ENCODE data around the gene SLC38A3. TPM values are rescaled to one million over a fixed set of nuclear protein-coding genes. Genes with fewer than 3 reads are reported as not detected.
"Not testable (repeated sequence)": the region's sequence is repeated elsewhere in the genome, so short reads cannot be mapped to it uniquely, and the experiment has no call there.

SLC38A3 gene
- total RNA-seq, 4 donors from 2014 or later = 1.9 to 8.9 (median 5.0) TPM

DNA sequence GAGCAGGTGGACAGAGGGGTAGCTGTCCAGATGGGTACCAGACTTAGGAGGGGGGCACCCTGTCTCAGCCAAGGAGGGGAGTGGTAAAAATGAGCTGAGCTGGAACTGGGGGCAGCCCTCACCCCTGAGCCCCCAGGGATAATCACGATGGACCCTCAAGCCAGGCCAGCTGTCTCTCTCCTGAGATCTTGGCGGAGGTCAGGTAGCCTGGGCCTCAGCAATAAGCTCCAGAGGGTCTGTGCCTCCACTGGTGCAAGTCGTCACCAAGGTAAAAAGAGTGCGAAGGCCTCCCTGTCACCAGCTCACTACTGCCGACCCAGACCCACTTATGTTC lies 5.1 kb downstream of the SLC38A3 start:
- H3K36me3 ChIP-seq = no peaks in the 10 kb centered on the region
- DNase-seq (no peak), ATAC-seq (no peak)
- H3K4me1 ChIP-seq = peaks cover 51 to 74% of the 10 kb centered on the region in 2 donors
- TF ChIP-seq, protein P1, sequence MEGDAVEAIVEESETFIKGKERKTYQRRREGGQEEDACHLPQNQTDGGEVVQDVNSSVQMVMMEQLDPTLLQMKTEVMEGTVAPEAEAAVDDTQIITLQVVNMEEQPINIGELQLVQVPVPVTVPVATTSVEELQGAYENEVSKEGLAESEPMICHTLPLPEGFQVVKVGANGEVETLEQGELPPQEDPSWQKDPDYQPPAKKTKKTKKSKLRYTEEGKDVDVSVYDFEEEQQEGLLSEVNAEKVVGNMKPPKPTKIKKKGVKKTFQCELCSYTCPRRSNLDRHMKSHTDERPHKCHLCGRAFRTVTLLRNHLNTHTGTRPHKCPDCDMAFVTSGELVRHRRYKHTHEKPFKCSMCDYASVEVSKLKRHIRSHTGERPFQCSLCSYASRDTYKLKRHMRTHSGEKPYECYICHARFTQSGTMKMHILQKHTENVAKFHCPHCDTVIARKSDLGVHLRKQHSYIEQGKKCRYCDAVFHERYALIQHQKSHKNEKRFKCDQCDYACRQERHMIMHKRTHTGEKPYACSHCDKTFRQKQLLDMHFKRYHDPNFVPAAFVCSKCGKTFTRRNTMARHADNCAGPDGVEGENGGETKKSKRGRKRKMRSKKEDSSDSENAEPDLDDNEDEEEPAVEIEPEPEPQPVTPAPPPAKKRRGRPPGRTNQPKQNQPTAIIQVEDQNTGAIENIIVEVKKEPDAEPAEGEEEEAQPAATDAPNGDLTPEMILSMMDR (IDR thresholded peaks at IDR 0.05 in 4 of 5, conservative IDR thresholded peaks at IDR 0.05 in 1 of 5) = no peak
- no peak for TF ChIP-seq POLR2A (IDR thresholded peaks at IDR 0.05)
- no peaks in the 10 kb centered on the region for H3K9me3 ChIP-seq
- intact Hi-C loops (cut with DNase I; ENCODE audit: low total_unique reads) = no loop called here
- H3K4me3 ChIP-seq = no peak overlapping the region
- in situ Hi-C loops (cut with MboI; ENCODE audit: low sequenced_read_pairs in 4 of 4) = no loop called here
- peak overlapping the region in 3 of 4 donors; percentile 31 to 97 (median 36) for H3K27ac ChIP-seq
- H3K27me3 ChIP-seq = no peaks in the 10 kb centered on the region

DNA sequence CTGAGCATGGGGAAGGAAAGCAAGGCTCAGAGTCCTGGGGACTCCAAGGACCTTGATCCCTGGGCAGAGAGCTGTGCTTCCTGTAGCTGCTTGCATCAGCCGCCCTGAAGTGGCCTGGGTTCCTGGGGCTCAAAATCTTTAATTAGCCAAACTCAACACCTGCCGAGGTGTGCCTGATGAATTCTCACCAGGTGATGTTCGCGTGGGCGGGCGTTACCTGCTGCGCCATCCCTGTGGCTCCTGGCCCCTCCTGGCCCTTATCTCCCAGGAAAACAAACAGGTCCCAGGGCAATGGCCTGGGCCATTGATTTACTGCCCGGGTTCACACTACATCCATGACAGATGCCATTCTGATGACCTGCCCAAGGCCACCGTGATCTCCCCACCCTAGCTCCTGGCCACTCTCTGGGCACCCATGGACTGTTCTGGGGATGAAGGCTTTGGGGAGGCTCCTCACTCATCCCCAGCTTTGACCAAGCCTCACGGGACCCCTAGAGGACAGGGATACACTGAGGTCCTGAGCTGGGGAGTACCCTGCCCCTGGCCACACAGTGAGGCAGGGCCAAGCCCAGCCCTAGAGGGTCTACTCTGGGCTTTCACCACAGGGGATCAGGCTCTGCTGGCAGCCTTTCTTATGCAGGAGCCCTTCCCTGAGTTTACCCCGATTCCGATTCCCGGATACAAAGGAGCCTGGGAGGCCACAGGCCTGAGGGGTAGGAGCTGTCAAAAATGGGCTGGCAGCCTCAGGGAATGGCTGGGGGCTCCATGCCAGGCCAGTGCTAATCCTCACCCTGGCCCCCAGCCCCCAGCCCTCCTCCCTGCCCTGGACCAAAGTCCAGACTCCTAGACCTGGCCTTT lies 5.7 kb downstream of the SLC38A3 start:
- peaks cover 54 to 74% of the 10 kb centered on the region in 2 donors for H3K4me1 ChIP-seq
- in situ Hi-C loops (cut with MboI; ENCODE audit: low sequenced_read_pairs in 4 of 4) = no loop called here
- intact Hi-C loops (cut with DNase I; ENCODE audit: low total_unique reads) = no loop called here

DNA sequence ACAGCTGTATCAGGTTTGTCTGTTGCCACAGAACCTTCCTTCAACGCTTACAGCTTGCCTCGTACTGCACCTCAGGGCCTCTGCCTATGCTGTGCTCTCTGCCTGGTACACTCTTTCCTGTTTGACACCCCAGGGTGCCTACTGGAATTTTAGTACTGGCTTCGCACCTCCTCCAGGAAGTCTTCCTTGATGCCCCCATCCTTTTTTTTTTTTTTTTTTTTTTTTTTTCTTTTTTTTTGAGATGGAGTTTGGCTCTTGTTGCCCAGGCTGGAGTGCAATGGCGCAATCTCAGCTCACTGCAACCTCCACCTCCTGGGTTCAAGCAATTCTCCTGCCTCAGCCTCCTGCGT lies 6.3 kb downstream of the SLC38A3 start:
- H3K36me3 ChIP-seq; H3K9me3 ChIP-seq; H3K27me3 ChIP-seq; H3K4me3 ChIP-seq; DNase-seq; intact Hi-C loops (cut with DNase I; ENCODE audit: low total_unique reads); ATAC-seq; in situ Hi-C loops (cut with MboI; ENCODE audit: low sequenced_read_pairs in 4 of 4): not testable (repeated sequence)
- Histone ChIP-seq H3K27ac (peak overlapping the region in 3 of 4 donors; percentile 37 to 97 (median 45)), H3K4me1 (peaks cover 54 to 69% of the 10 kb centered on the region in 2 donors)

More for the DNA sequence above, 5.7 kb downstream of the SLC38A3 start:
- ATAC-seq (no peak), DNase-seq (no peak)
- no peak overlapping the region for H3K4me3 ChIP-seq
- no peak for TF ChIP-seq POLR2A (IDR thresholded peaks at IDR 0.05)
- TF ChIP-seq, protein P1 (IDR thresholded peaks at IDR 0.05 in 4 of 5, conservative IDR thresholded peaks at IDR 0.05 in 1 of 5) = no peak
- no peaks in the 10 kb centered on the region for H3K36me3 ChIP-seq
- no peaks in the 10 kb centered on the region for H3K9me3 ChIP-seq
- peak overlapping the region in 3 of 4 donors; percentile 37 to 97 (median 45) for H3K27ac ChIP-seq
- H3K27me3 ChIP-seq = no peaks in the 10 kb centered on the region

DNA sequence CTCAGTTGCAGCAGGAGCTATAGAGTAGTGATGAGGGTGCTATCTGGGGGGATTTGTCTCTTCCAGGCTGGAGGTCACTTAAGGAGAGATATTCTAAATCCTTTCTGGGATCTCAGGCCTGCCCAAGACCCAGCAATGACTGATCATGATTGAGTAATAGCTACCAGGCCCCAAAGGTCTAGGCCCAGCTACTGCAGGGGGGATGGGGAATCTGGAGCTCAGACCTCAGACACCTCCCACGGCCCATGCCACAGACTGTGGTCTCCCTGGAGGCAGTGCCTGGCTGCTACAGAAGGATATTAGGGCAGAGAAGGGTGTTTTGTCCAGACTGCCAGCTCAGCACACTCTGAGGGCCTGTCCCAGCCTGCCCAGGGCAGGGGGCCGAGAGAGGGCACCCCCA lies 6.9 kb downstream of the SLC38A3 start:
- H3K4me1 ChIP-seq = peaks cover 54 to 63% of the 10 kb centered on the region in 2 donors
- H3K4me3 ChIP-seq = no peak overlapping the region
- H3K36me3 ChIP-seq = no peaks in the 10 kb centered on the region
- intact Hi-C loops (cut with DNase I; ENCODE audit: low total_unique reads) = no loop called here
- in situ Hi-C loops (cut with MboI; ENCODE audit: low sequenced_read_pairs in 4 of 4) = no loop called here
- ATAC-seq (no peak), DNase-seq (no peak)
- TF ChIP-seq POLR2A (IDR thresholded peaks at IDR 0.05) = no peak
- TF ChIP-seq, protein P1 (IDR thresholded peaks at IDR 0.05 in 4 of 5, conservative IDR thresholded peaks at IDR 0.05 in 1 of 5) = no peak
- H3K27me3 ChIP-seq = no peaks in the 10 kb centered on the region
- H3K27ac ChIP-seq = peak overlapping the region in 2 of 4 donors; percentile 64 to 84
- no peaks in the 10 kb centered on the region for H3K9me3 ChIP-seq

DNA sequence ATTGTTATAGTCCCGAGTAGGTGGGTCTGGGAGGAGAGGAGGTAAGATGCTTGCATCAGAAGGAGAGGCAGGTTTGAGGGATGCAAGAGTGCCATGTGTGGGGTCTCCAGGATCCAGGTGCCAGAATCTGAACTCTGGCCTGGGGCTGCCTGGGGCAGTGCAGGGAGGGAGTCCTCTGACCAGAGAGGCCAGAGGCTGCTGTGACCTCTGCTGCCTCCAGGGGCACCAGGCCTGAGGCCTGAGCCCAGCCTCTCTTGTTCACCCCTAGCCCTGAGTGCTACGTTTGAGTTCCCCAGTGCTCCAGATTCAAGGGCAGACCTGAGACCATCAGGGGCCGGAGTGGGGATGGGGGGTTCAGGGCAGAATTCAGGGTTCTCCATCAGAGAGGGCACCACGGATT lies 7.4 kb downstream of the SLC38A3 start:
- no peaks in the 10 kb centered on the region for H3K27me3 ChIP-seq
- intact Hi-C loops (cut with DNase I; ENCODE audit: low total_unique reads) = no loop called here
- TF ChIP-seq, protein P1 (IDR thresholded peaks at IDR 0.05 in 4 of 5, conservative IDR thresholded peaks at IDR 0.05 in 1 of 5) = peak in 1 of 5 experiments; percentile 16
- TF ChIP-seq POLR2A (IDR thresholded peaks at IDR 0.05) = no peak
- no peak for DNase-seq
- no peaks in the 10 kb centered on the region for H3K36me3 ChIP-seq
- H3K4me3 ChIP-seq = no peak overlapping the region
- no peaks in the 10 kb centered on the region for H3K9me3 ChIP-seq
- in situ Hi-C loops (cut with MboI; ENCODE audit: low sequenced_read_pairs in 4 of 4) = no loop called here
- ATAC-seq = no peak
- peaks cover 52 to 57% of the 10 kb centered on the region in 2 donors for H3K4me1 ChIP-seq
- H3K27ac ChIP-seq = peak overlapping the region in 3 of 4 donors; percentile 30 to 84 (median 64)

Data from gastrocnemius medialis (tissue), 4 donors.